Measurements from ENCODE around the gene MARCHF3. TPM values are rescaled to one million over a fixed set of nuclear protein-coding genes. Genes with fewer than 3 reads are reported as not detected.

The MARCHF3 gene
- total RNA-seq, 4 donors from 2014 or later = 23.4 to 53.7 (median 29.3) TPM

- 91 to 97% methylated on average over 1 of the region's 1 CpG for WGBS, 2 donors
- TF ChIP-seq CTCF (IDR thresholded peaks at IDR 0.05) (no peak), POLR2A (IDR thresholded peaks at IDR 0.05) (no peak)
- intact Hi-C loops (cut with DNase I; ENCODE audit: low total_unique reads) = no loop called here
- H3K4me3 ChIP-seq (ENCODE audit: low read depth, poor library complexity, severe bottlenecking) = no peak overlapping the region
- no peak for DNase-seq (ENCODE audit: low spot score in 2 of 2)
Measured at GRCh38 chr5:126831156-126831555, 199.2 kb downstream of the MARCHF3 start.

GRCh38 chr5:126830061-126830460 is 200.3 kb downstream of the MARCHF3 start:
- H3K4me3 ChIP-seq (ENCODE audit: low read depth, poor library complexity, severe bottlenecking) = no peak overlapping the region
- WGBS, 2 donors = 89 to 95% methylated on average over 5 of the region's 5 CpGs
- TF ChIP-seq POLR2A (IDR thresholded peaks at IDR 0.05) (no peak), CTCF (IDR thresholded peaks at IDR 0.05) (no peak)
- intact Hi-C loops (cut with DNase I; ENCODE audit: low total_unique reads) = no loop called here
- DNase-seq (ENCODE audit: low spot score in 2 of 2) = no peak

- no peak for DNase-seq (ENCODE audit: low spot score in 2 of 2)
- TF ChIP-seq CTCF (IDR thresholded peaks at IDR 0.05) = no peak
- TF ChIP-seq POLR2A (IDR thresholded peaks at IDR 0.05) = no peak
- 92 to 94% methylated on average over 5 of the region's 5 CpGs for whole genome bisulfite sequencing, 2 donors
- intact Hi-C loops (cut with DNase I; ENCODE audit: low total_unique reads) = no loop called here
- H3K4me3 ChIP-seq (ENCODE audit: low read depth, poor library complexity, severe bottlenecking) = no peak overlapping the region
Measured at GRCh38 chr5:126829098-126829497, 201.3 kb downstream of the MARCHF3 start.

GRCh38 chr5:126826619-126827215 is 203.6 kb downstream of the MARCHF3 start:
- no peak overlapping the region for H3K4me3 ChIP-seq (ENCODE audit: low read depth, poor library complexity, severe bottlenecking)
- intact Hi-C loops (cut with DNase I; ENCODE audit: low total_unique reads) = no loop called here
- DNase-seq (ENCODE audit: low spot score in 2 of 2) = no peak
- WGBS, 2 donors = 67 to 73% methylated on average over 3 of the region's 3 CpGs
- TF ChIP-seq POLR2A (IDR thresholded peaks at IDR 0.05) (no peak), CTCF (IDR thresholded peaks at IDR 0.05) (no peak)

GRCh38 chr5:126819253-126819652 is 211.1 kb downstream of the MARCHF3 start:
- DNase-seq (ENCODE audit: low spot score in 2 of 2) = no peak
- TF ChIP-seq CTCF (IDR thresholded peaks at IDR 0.05) (no peak), POLR2A (IDR thresholded peaks at IDR 0.05) (no peak)

GRCh38 chr5:126818736-126819135 is 211.6 kb downstream of the MARCHF3 start:
- 94 to 95% methylated on average over 4 of the region's 4 CpGs for WGBS, 2 donors
- H3K4me3 ChIP-seq (ENCODE audit: low read depth, poor library complexity, severe bottlenecking) = no peak overlapping the region
- DNase-seq (ENCODE audit: low spot score in 2 of 2) = no peak
- TF ChIP-seq POLR2A (IDR thresholded peaks at IDR 0.05) (no peak), CTCF (IDR thresholded peaks at IDR 0.05) (no peak)
- intact Hi-C loops (cut with DNase I; ENCODE audit: low total_unique reads) = no loop called here

More at GRCh38 chr5:126819253-126819652, 211.1 kb downstream of the MARCHF3 start:
- intact Hi-C loops (cut with DNase I; ENCODE audit: low total_unique reads) = no loop called here
- H3K4me3 ChIP-seq (ENCODE audit: low read depth, poor library complexity, severe bottlenecking) = no peak overlapping the region
- 95 to 97% methylated on average over 5 of the region's 5 CpGs for WGBS, 2 donors
